Heart left ventricle (tissue), 16 donors: ENCODE data around the gene KCNC1. TPM values are rescaled to one million over a fixed set of nuclear protein-coding genes. Genes with fewer than 3 reads are reported as not detected.
A peak's percentile ranks its signal among the peaks of the same experiment; 100 is the strongest.

Experiments used
- ATAC-seq, 4 donors: fragments of 200-7000 bp; cut with Tn5 transposase; one replicate each; pipeline ENCODE4 v1.9.1; 2020 to 2022; ENCODE audit warnings: moderate library complexity in 4 of 4, mild to moderate bottlenecking in 3 of 4, moderate number of reproducible peaks in 1 of 4
- DNase-seq, 5 donors: peaks; one replicate each; pipeline ENCODE4 v3.0.0-alpha.2; 2020
- H3K27ac ChIP-seq, 12 donors: fragments of 200-600 bp; sonication (generic) in 4 of 12; one replicate each; pipeline versions ENCODE4 v1.5.0 to v1.8.0; 2016 to 2022; ENCODE audit warnings: mild to moderate bottlenecking in 2 of 12
- H3K27me3 ChIP-seq, 9 donors: fragments of 200-600 bp; sonication (generic) in 2 of 9; one replicate each; pipeline versions ENCODE4 v1.5.1 to v1.8.0; 2016 to 2022; ENCODE audit warnings: mild to moderate bottlenecking in 3 of 9
- H3K36me3 ChIP-seq, 9 donors: fragments of 200-600 bp; sonication (generic) in 2 of 9; one replicate each; pipeline versions ENCODE4 v1.5.0 to v1.8.0; 2018 to 2022; ENCODE audit warnings: mild to moderate bottlenecking in 2 of 9
- H3K4me1 ChIP-seq, 12 donors: fragments of 200-600 bp; sonication (generic) in 4 of 12; one replicate each; pipeline versions ENCODE4 v1.5.0 to v1.8.0; 2016 to 2022; ENCODE audit warnings: mild to moderate bottlenecking in 3 of 12
- H3K4me3 ChIP-seq, 12 donors: fragments of 200-600 bp; sonication (generic) in 4 of 12; one replicate each; pipeline versions ENCODE4 v1.5.0 to v1.8.0; 2017 to 2022; ENCODE audit warnings: mild to moderate bottlenecking in 9 of 12, moderate library complexity in 4 of 12
- H3K9me3 ChIP-seq, 12 donors: fragments of 200-600 bp; sonication (generic) in 4 of 12; one replicate each; pipeline versions ENCODE4 v1.5.0 to v1.8.0; 2016 to 2022; ENCODE audit warnings: mild to moderate bottlenecking in 1 of 12
- CTCF ChIP-seq, 12 donors: fragments of 200-600 bp; sonication (generic) in 4 of 12; IDR thresholded peaks; one replicate each; pipeline versions ENCODE4 v1.5.0 to v1.8.0; 2018 to 2022; ENCODE audit warnings: antibody characterized with exemption in 12 of 12, mild to moderate bottlenecking in 5 of 12
- POLR2A ChIP-seq, 2 donors: fragments of 450-650 bp; IDR thresholded peaks; one replicate each; pipeline ENCODE4 v1.6.1; 2017; ENCODE audit warnings: antibody characterized with exemption in 2 of 2, mild to moderate bottlenecking in 2 of 2, moderate library complexity in 2 of 2
- WGBS, 4 donors: extraction: QIAGEN DNeasy Blood & Tissue Kit in 2 of 4; methylation state at CpG; one replicate each; pipeline versions ENCODE4 v1.1.5 to v1.1.7; 2013 to 2018; 5-methylcytosine and 5-hydroxymethylcytosine counted together
- intact Hi-C, 10 donors: fragments of 100-400 bp; cut with DNase I; formaldehyde crosslinking; loops; one replicate each; pipeline versions ENCODE4 v1.11.1 to v1.14.2; 2022
- polyA plus RNA-seq, 2 donors: library from polyadenylated mRNA; stranded (reverse); fragments of 200-250 nt; gene quantifications; one replicate each; pipeline ENCODE4 v1.2.3, GENCODE V29; 2013
- total RNA-seq, 9 donors: library from RNA; depleted of rRNA in 2 of 9; stranded (reverse); fragments of >200 nt in 2 of 9; fragmentation: NEBNext Ultra II Directional in 3 of 9; extraction: Animal tissue kit (Norgen Biotek cat#: 25700) in 3 of 9; gene quantifications; one replicate each; pipeline versions ENCODE4 v1.1.0 to v1.2.4, GENCODE V29; 2016 to 2023
- donor health status: ischemic (EF 13 %, LVEDD 7.1; RV severe dilation, severe dysfunction).
- donor health status: healthy with polysubstance abuse.
- donor health status: DM: no; HTN: yes; CAD: no.
- donor health status: DM: no; HTN: no; CAD: no.
- donor health status: ischemic (EF 25% LVEDD 6.9; RV normal size, moderate dysfunction).
- donor health status: ischemic (EF 25% LVEDD 5.7; RV mildly dilated, moderate dysfunction).
- donor health status: healthy.
- donor health status: DM: yes; HTN: yes; CAD: no.
- donor health status: ischemic (EF 35%, LVEDD 5.7; RV mildly dilated, moderate dysfunction).
- donor health status: nonischemic (EF 11% LVEDD 7.7; RV severe dilation, severe dysfunction).
- donor health status: DM: yes; HTN: yes; CAD: no.
- donor health status: PGD.
- donor health status: ischemic (EF 29% LVEDD 5.4; RV normal size, mild dysfunction).
- donor health status: nonischemic (EF 23%, LVEDD 6.1; RV moderate dilation, normal function).

KCNC1 gene
- total and polyA plus RNA-seq, 11 donors, result 0.02 to 0.25 (median 0.05) TPM; not detected in 8

GRCh38 chr11:17697175-17697949 lies 37.2 kb upstream of the KCNC1 start:
- 59 to 65% (median 60%) methylated on average over 6 of the region's 6 CpGs for WGBS, 4 donors
- DNase-seq, result no peak
- Histone ChIP-seq H3K27ac (no peak overlapping the region), H3K9me3 (no peaks in the 10 kb centered on the region), H3K36me3 (no peaks in the 10 kb centered on the region), H3K27me3 (peaks cover 8 to 37% (median 20%) of the 10 kb centered on the region in 9 donors), H3K4me3 (no peak overlapping the region), H3K4me1 (peaks cover 0 to 6% (median 0%) of the 10 kb centered on the region in 12 donors)
- ATAC-seq, result peak in 1 of 4 donors; percentile 17
- intact Hi-C loops, result no loop called here
- TF ChIP-seq CTCF (IDR thresholded peaks at IDR 0.05) (no peak), POLR2A (IDR thresholded peaks at IDR 0.05) (no peak)

GRCh38 chr11:17699147-17700114 lies 35.1 kb upstream of the KCNC1 start:
- intact Hi-C loops, result no loop called here
- H3K4me1 ChIP-seq, result peaks cover 0 to 6% (median 0%) of the 10 kb centered on the region in 12 donors
- no peak overlapping the region for H3K4me3 ChIP-seq
- H3K27ac ChIP-seq, result no peak overlapping the region
- H3K27me3 ChIP-seq, result peaks cover 5 to 28% (median 18%) of the 10 kb centered on the region in 9 donors
- TF ChIP-seq POLR2A (IDR thresholded peaks at IDR 0.05) (no peak), CTCF (IDR thresholded peaks at IDR 0.05) (no peak)
- 60 to 83% (median 77%) methylated on average over 5 of the region's 5 CpGs for WGBS, 4 donors
- H3K9me3 ChIP-seq, result peaks cover 0 to 6% (median 0%) of the 10 kb centered on the region in 12 donors
- DNase-seq (no peak), ATAC-seq (no peak)
- H3K36me3 ChIP-seq, result no peaks in the 10 kb centered on the region

GRCh38 chr11:17700991-17701390 lies 33.6 kb upstream of the KCNC1 start:
- H3K27me3 ChIP-seq, result peaks cover 1 to 13% (median 6%) of the 10 kb centered on the region in 9 donors
- intact Hi-C loops, result no loop called here
- no peak overlapping the region for H3K27ac ChIP-seq
- H3K36me3 ChIP-seq, result no peaks in the 10 kb centered on the region
- DNase-seq (no peak), ATAC-seq (no peak)
- peaks cover 0 to 2% (median 0%) of the 10 kb centered on the region in 12 donors for H3K4me1 ChIP-seq
- WGBS, 4 donors, result 84 to 92% (median 87%) methylated on average over 4 of the region's 4 CpGs
- H3K9me3 ChIP-seq, result peaks cover 0 to 6% (median 0%) of the 10 kb centered on the region in 12 donors
- TF ChIP-seq CTCF (IDR thresholded peaks at IDR 0.05) (no peak), POLR2A (IDR thresholded peaks at IDR 0.05) (no peak)
- H3K4me3 ChIP-seq, result no peak overlapping the region

GRCh38 chr11:17702876-17703275 lies 31.7 kb upstream of the KCNC1 start:
- intact Hi-C loops, result no loop called here
- DNase-seq (no peak), ATAC-seq (no peak)
- H3K4me1 ChIP-seq, result no peaks in the 10 kb centered on the region
- peaks cover 0 to 6% (median 0%) of the 10 kb centered on the region in 12 donors for H3K9me3 ChIP-seq
- H3K36me3 ChIP-seq, result no peaks in the 10 kb centered on the region
- TF ChIP-seq POLR2A (IDR thresholded peaks at IDR 0.05) (no peak), CTCF (IDR thresholded peaks at IDR 0.05) (no peak)
- no peak overlapping the region for H3K27ac ChIP-seq
- H3K4me3 ChIP-seq, result no peak overlapping the region
- WGBS, 4 donors, result 64 to 80% (median 68%) methylated on average over 5 of the region's 5 CpGs
- no peaks in the 10 kb centered on the region for H3K27me3 ChIP-seq
